SK-N-MC (cell line): ENCODE measurements around the gene FANCL.

ENCODE experiments used
- EZH2 ChIP-seq: fragments of 200-600 bp; sonication (generic); IDR thresholded peaks from one replicate; pipeline ENCODE4 v1.6.1; 2017; ENCODE audit warnings: antibody characterized with exemption
- FOXP2 ChIP-seq: optimal IDR thresholded peaks from 2 replicates; pipeline ENCODE3; 2011; ENCODE audit warnings: mild to moderate bottlenecking, moderate library complexity; ENCODE audit not compliant: insufficient read depth; ENCODE audit errors: extremely low read length, control extremely low read depth
- POLR2AphosphoS5 ChIP-seq: IDR thresholded peaks from 2 replicates; pipeline ENCODE4 v1.6.1; 2012; ENCODE audit warnings: mild to moderate bottlenecking, low read depth, low read length, borderline replicate concordance

GRCh38 chr2:58156780-58157179, 84.3 kb downstream of the FANCL start:
- no peak for TF ChIP-seq EZH2
- no peak for TF ChIP-seq POLR2AphosphoS5
- no peak for TF ChIP-seq FOXP2
